Measurements from ENCODE around the gene LCN2.

- TF ChIP-seq EZH2 (IDR thresholded peaks at IDR 0.05) = no peak
- TF ChIP-seq CTCF (IDR thresholded peaks at IDR 0.05) = no peak
- TF ChIP-seq EZH2phosphoT487 (IDR thresholded peaks at IDR 0.05) = no peak
Measured at GRCh38 chr9:128187361-128187760, 38.1 kb downstream of the LCN2 start.

All from neural progenitor cell (in vitro differentiated cells).